Measurements from ENCODE around the gene HPCAL1. TPM values are rescaled to one million over a fixed set of nuclear protein-coding genes. Genes with fewer than 3 reads are reported as not detected.

The HPCAL1 gene
- total and polyA plus RNA-seq, 2 of the 8 experiments (the other 6 are each of a cell fraction or from before 2014, with no cell fraction given), result 5.8 to 8.6 TPM

- no peak for TF ChIP-seq BCL11A (IDR thresholded peaks at IDR 0.05; ENCODE audit: low read depth in 2 of 2, low read length in 2 of 2)
- TF ChIP-seq CBX5 (IDR thresholded peaks at IDR 0.05; ENCODE audit: low read depth, low read length), result no peak
- no peak for TF ChIP-seq USF2 (IDR thresholded peaks at IDR 0.05; ENCODE audit: low read length)
- TF ChIP-seq ATF3 (IDR thresholded peaks at IDR 0.05; ENCODE audit: insufficient read depth, low read depth, low read length), result no peak
- TF ChIP-seq SIX5 (IDR thresholded peaks at IDR 0.05; ENCODE audit: low read depth, low read length), result no peak
- TF ChIP-seq HDAC2 (IDR thresholded peaks at IDR 0.05; ENCODE audit: borderline replicate concordance in 1 of 2, low read depth in 2 of 2, low read length in 2 of 2), result no peak
Observed at GRCh38 chr2:10340593-10340975, 37.9 kb downstream of the HPCAL1 start (continued).
